HCT116 (cell line): ENCODE data around the gene CCDC188. TPM values are rescaled to one million over a fixed set of nuclear protein-coding genes. Genes with fewer than 3 reads are reported as not detected.

Experiments
- ATAC-seq: fragments of 200-7000 bp; cut with Tn5 transposase; 2 replicates; pipeline ENCODE4 v1.9.1; 2020; ENCODE audit warnings: mild to moderate bottlenecking, moderate library complexity
- BruUV-seq: library from RNA; stranded (reverse); fragments of 400-500 nt; replicated peaks from 2 replicates; lab custom pipeline; 2021; lab: Mats Ljungman, UMichigan
- CTCF ChIA-PET: fragments of 300-600 bp; sonication (Branson Sonifier 250); formaldehyde crosslinking; loops from one replicate; lab custom pipeline; 2021; ENCODE audit warnings: antibody characterized with exemption; lab: Charles Lee
- POLR2A ChIA-PET: fragments of 300-600, 350-600 bp; sonication (Branson Sonifier 250); formaldehyde crosslinking; loops from one replicate; lab custom pipeline; 2021; ENCODE audit warnings: antibody characterized with exemption; lab: Charles Lee
- RAD21 ChIA-PET, 2 experiments: fragments of 300-600 bp; sonication (Branson Sonifier 250); formaldehyde crosslinking; loops; one replicate each; lab custom pipeline; 2023; ENCODE audit warnings: low total read pairs in 2 of 2; ENCODE audit not compliant: uncharacterized antibody in 2 of 2, unreplicated experiment in 2 of 2, low non-redundant PET in 1 of 2; lab: Charles Lee
- DNase-seq: peaks from one replicate; pipeline ENCODE4 v3.0.0-alpha.2; 2010; ENCODE audit warnings: low read depth, low spot score
- H2AFZ ChIP-seq: fragments of 200-600 bp; shearing (Covaris generic), sonication (generic); 2 replicates; pipeline ENCODE4 v1.6.1; 2017; ENCODE audit warnings: low read depth, mixed run types, mixed read lengths, antibody characterized with exemption, low read length; ENCODE audit not compliant: poor library complexity, severe bottlenecking
- H3K27ac ChIP-seq: 2 replicates; pipeline ENCODE4 v1.5.1; 2012; ENCODE audit warnings: low read depth, low read length
- H3K27me3 ChIP-seq: fragments of 200-600 bp; sonication (generic); 2 replicates; pipeline ENCODE4 v1.6.1; 2016; ENCODE audit warnings: mixed run types, low read length, mixed read lengths; ENCODE audit not compliant: insufficient read depth
- H3K36me3 ChIP-seq, 2 experiments: fragments of 200-500 bp in 1 of 2; fragments of 200-600 bp in 1 of 2; sonication (Bioruptor generic) in 1 of 2; sonication (generic) in 1 of 2; 2 replicates each; pipeline versions ENCODE4 v1.5.1 to v1.6.1; 2014 to 2016; ENCODE audit warnings: low read length in 2 of 2, inconsistent platforms in 1 of 2, mixed read lengths in 1 of 2, mixed run types in 1 of 2; ENCODE audit not compliant: insufficient read depth in 2 of 2, control insufficient read depth in 1 of 2
- H3K4me1 ChIP-seq, 2 experiments: fragments of 200-600 bp in 1 of 2; sonication (generic) in 1 of 2; 2 replicates each; pipeline versions ENCODE4 v1.5.1 to v1.6.1; 2012 to 2017; ENCODE audit warnings: low read length in 2 of 2, inconsistent platforms in 1 of 2, mild to moderate bottlenecking in 1 of 2, mixed read lengths in 1 of 2, mixed run types in 1 of 2, moderate library complexity in 1 of 2; ENCODE audit not compliant: insufficient read depth in 2 of 2, control insufficient read depth in 1 of 2
- H3K4me2 ChIP-seq: fragments of 200-600 bp; sonication (generic); 2 replicates; pipeline ENCODE4 v1.6.1; 2017; ENCODE audit warnings: mixed run types, low read length, mixed read lengths
- H3K4me3 ChIP-seq, 2 experiments: fragments of 200-600 bp in 1 of 2; sonication (generic) in 1 of 2; replicated peaks in 1 of 2; 2 replicates each; pipeline ENCODE4 v1.5.1; 2011 to 2016; ENCODE audit warnings: low read length in 2 of 2, control low read depth in 1 of 2, low read depth in 1 of 2, mild to moderate bottlenecking in 1 of 2, mixed read lengths in 1 of 2, mixed run types in 1 of 2
- H3K79me2 ChIP-seq: fragments of 200-600 bp; sonication (generic); 2 replicates; pipeline ENCODE4 v1.6.1; 2017; ENCODE audit warnings: mild to moderate bottlenecking, mixed run types, low read length, moderate library complexity, mixed read lengths; ENCODE audit not compliant: insufficient read depth
- H3K9ac ChIP-seq: fragments of 200-600 bp; sonication (generic); 2 replicates; pipeline ENCODE4 v1.6.1; 2016; ENCODE audit warnings: low read length, mixed read lengths
- H3K9me2 ChIP-seq: fragments of 200-600 bp; sonication (generic), shearing (Covaris generic); 2 replicates; pipeline ENCODE4 v1.6.1; 2017; ENCODE audit warnings: mixed run types, mild to moderate bottlenecking, moderate library complexity; ENCODE audit not compliant: insufficient read depth
- H3K9me3 ChIP-seq, 2 experiments: fragments of 200-500 bp in 1 of 2; fragments of 200-600 bp in 1 of 2; sonication (Bioruptor generic) in 1 of 2; sonication (generic) in 1 of 2; 2 replicates each; pipeline ENCODE4 v1.6.1; 2014 to 2017; ENCODE audit warnings: low read length in 2 of 2, mixed read lengths in 2 of 2, inconsistent platforms in 1 of 2, low read depth in 1 of 2, mild to moderate bottlenecking in 1 of 2, mixed run types in 1 of 2, moderate library complexity in 1 of 2; ENCODE audit not compliant: control insufficient read depth in 1 of 2, insufficient read depth in 1 of 2
- H4K20me1 ChIP-seq: fragments of 200-600 bp; sonication (generic), shearing (Covaris generic); 2 replicates; pipeline ENCODE4 v1.6.1; 2017; ENCODE audit warnings: mixed run types, mild to moderate bottlenecking, moderate library complexity; ENCODE audit not compliant: insufficient read depth
- ATF3 ChIP-seq: IDR thresholded peaks from 2 replicates; pipeline ENCODE4 v1.6.1; 2012
- CEBPB ChIP-seq: IDR thresholded peaks from 2 replicates; pipeline ENCODE4 v1.6.1; 2012; ENCODE audit warnings: low read depth
- EGR1 ChIP-seq: IDR thresholded peaks from 2 replicates; pipeline ENCODE4 v1.6.1; 2012; ENCODE audit warnings: low read depth
- FOSL1 ChIP-seq: IDR thresholded peaks from 2 replicates; pipeline ENCODE4 v1.6.1; 2012; ENCODE audit warnings: low read depth
- JUND ChIP-seq: IDR thresholded peaks from 2 replicates; pipeline ENCODE4 v1.6.1; 2012
- POLR2A ChIP-seq: IDR thresholded peaks from 2 replicates; pipeline ENCODE4 v1.7.0; 2011; ENCODE audit warnings: borderline replicate concordance; ENCODE audit not compliant: insufficient read depth, insufficient read length; ENCODE audit errors: extremely low read depth
- POLR2AphosphoS5 ChIP-seq: IDR thresholded peaks from 2 replicates; pipeline ENCODE4 v1.6.1; 2011; ENCODE audit warnings: mild to moderate bottlenecking, low read depth, low read length, moderate library complexity
- REST ChIP-seq: IDR thresholded peaks from 2 replicates; pipeline ENCODE4 v1.6.1; 2012; ENCODE audit warnings: low read depth
- SP1 ChIP-seq: IDR thresholded peaks from 2 replicates; pipeline ENCODE4 v1.6.1; 2012; ENCODE audit warnings: low read depth
- SRF ChIP-seq: IDR thresholded peaks from 2 replicates; pipeline ENCODE4 v1.6.1; 2012; ENCODE audit warnings: low read depth
- TCF7L2 ChIP-seq: IDR thresholded peaks from 2 replicates; pipeline ENCODE4 v1.7.0; 2011; ENCODE audit warnings: borderline replicate concordance, inconsistent platforms; ENCODE audit not compliant: insufficient read depth, insufficient read length; ENCODE audit errors: extremely low read depth
- YY1 ChIP-seq: IDR thresholded peaks from 2 replicates; pipeline ENCODE4 v1.6.1; 2011; ENCODE audit warnings: low read length, low read depth, moderate library complexity, mild to moderate bottlenecking; ENCODE audit not compliant: insufficient replicate concordance; ENCODE audit errors: extremely low read depth
- intact Hi-C: fragments of 100-400 bp; cut with micrococcal nuclease; formaldehyde crosslinking; loops from 2 replicates; pipeline ENCODE4 v1.10.0; 2022
- total RNA-seq: library from RNA; stranded (reverse); gene quantifications from one replicate; pipeline ENCODE4 v1.2.1, GENCODE V29; 2021; ENCODE audit not compliant: unreplicated experiment

CCDC188 gene
- total RNA-seq, 1 experiment from 2014 or later = not detected

DNA sequence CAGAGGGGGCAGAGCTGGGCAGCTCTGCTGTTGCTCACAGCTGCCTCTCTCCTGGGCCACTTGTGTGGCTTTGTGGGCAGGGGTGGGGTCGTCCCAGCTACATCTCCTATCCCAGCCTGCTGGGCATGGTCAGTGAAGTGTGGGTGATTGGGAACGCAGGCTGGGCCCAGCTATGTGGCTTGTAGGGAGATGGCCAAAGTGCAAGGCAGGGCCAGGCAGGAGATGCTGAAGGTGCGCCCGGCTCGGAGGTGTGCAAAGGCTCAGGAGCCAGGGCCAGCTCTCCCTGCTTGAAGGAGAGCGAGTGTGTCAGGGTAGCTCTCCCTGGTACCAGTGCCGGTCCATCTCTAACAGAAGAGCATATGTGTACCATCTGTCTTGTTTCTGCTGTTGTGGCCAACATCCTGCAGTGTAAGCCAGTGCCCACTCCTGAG, 43.4 kb downstream of the CCDC188 start:
- BruUV-seq = no TSS peak
- Histone ChIP-seq H3K27ac (no peak overlapping the region; the same call in 1 of the 2 replicates), H3K36me3 (peaks cover 23 to 71% of the 10 kb centered on the region in 2 experiments; a peak in 3 of 4 replicates), H3K9ac (no peak overlapping the region), H3K4me1 (peaks cover 0 to 4% of the 10 kb centered on the region in 2 experiments; a peak in 1 of 4 replicates), H2AFZ (no peak overlapping the region), H3K27me3 (no peaks in the 10 kb centered on the region), H3K9me2 (no peaks in the 10 kb centered on the region), H3K79me2 (peaks cover 34% of the 10 kb centered on the region), H3K4me2 (no peak overlapping the region), H3K4me3 (no peak overlapping the region), H3K9me3 (no peaks in the 10 kb centered on the region), H4K20me1 (no peaks in the 10 kb centered on the region)
- CTCF ChIA-PET = no interaction called here
- DNase-seq (no peak), ATAC-seq (no peak)
- intact Hi-C loops = no loop called here
- TF ChIP-seq TCF7L2 (no peak), EGR1 (no peak), YY1 (no peak), ATF3 (no peak), REST (no peak), JUND (no peak), FOSL1 (no peak), POLR2A (no peak), CEBPB (no peak), SP1 (no peak), SRF (no peak), POLR2AphosphoS5 (no peak)
- POLR2A ChIA-PET = no interaction called here
- RAD21 ChIA-PET = no interaction called here
